Inflammatory macrophage (primary cell): ENCODE data around the gene OGFR.

Experiments used
- DNase-seq, 2 donors: peaks; one replicate each; pipeline ENCODE4 v3.0.0-alpha.2; 2020 to 2022

OGFR gene

DNA sequence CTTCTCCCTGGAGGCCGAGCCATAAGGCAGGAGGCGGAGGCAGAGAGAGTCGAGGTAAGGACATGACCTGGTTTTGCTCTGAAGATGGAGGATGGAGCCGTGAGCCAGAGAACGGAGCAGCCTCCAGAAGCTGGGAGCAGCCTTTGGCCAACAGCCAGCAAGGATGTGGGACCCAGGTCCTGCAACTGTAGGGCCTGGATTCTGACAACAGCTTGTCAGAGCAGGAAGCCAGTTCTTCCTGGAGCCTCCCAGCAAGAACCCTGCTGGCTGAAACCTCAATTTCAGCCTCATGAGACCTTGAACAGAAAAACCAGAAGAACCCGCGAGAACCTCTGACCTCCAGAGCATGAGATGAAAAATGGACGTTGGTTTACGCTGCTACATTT, 21.7 kb upstream of the OGFR start:
- no peak for DNase-seq

DNA sequence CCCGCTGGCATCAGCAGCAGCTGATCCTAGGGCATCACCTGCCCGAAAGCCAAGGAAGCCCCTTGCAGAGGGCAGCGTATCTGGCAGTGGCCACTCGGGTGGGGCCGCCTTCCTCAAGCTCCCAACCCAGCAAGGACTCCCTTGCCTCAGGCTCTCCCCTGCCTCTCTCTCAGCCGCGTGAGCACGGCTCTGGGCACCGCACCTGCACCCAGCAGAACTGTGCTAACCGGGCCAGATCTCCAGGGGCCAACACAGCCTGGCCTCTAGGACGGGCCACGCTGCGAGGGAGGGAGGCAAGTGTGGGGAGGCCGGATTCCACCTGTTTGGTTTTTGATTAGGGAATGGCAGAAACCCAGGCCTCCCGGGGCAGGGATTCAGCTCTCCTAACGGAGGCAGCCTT, 20.1 kb upstream of the OGFR start:
- no peak for DNase-seq

GRCh38 chr20:62785393-62785792, 19.2 kb upstream of the OGFR start:
- no peak for DNase-seq

- no peak for DNase-seq
These were observed 18.5 kb upstream of the OGFR start for GRCh38 chr20:62786157-62786556.

DNA sequence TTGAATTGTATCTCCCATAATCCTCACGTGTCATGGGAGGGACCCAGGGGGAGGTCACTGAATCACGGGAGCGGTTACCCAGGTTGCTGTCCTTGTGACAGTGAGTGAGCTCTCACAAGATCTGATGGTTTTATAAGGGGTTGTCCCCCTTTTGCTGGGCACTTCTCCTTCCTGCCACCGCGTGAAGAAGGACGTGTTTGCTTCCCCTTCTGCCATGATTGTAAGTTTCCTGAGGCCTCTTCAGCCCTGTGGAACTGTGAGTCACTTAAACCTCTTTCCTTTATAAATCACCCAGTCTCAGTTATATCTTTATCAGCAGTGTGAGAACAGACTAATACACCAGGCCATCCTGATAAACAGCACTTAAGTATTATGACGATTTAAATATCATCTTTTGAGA, 17.3 kb upstream of the OGFR start:
- DNase-seq = peak; percentile 63 to 66

DNA sequence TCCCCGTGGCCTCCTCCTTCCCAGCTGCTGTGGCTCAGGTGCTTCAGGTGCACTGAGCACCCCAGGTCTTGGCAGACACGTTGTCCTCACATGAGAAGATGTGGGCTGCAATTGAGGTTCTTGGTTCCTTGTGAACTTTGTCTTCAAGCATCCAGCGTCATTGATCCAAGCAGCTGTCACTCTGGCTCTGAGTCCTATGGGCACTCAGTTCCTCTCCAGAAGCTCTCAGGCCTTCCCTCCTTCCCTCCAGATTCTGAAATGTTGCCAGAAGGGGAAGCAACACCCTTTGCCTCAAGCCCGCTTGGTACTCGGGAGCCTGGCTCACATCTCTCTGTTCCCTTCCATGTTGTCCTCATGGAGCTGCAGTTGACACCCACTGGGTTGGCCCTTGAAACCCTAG, 16.8 kb upstream of the OGFR start:
- peak in 1 of 2 donors; percentile 69 for DNase-seq

DNA sequence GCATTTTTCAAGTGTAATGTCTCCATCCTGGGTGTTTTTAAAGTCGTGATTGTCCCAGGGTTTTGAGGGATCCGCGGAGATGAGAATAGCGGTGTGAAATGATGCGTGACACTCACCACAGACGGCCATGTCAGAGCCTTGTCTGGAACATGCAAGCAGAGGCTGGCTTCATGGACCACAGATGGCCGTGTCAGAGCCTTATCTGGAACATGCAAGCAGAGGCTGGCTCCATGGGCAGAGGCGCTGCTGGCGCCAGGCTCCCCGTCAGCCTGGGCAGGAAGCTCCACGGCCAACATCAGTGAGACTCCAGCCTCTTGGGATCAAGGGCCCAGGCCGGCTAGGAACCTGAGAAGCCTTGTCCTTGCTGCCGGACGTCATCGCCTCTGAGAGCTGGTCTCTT, 16.0 kb upstream of the OGFR start:
- DNase-seq = no peak

DNA sequence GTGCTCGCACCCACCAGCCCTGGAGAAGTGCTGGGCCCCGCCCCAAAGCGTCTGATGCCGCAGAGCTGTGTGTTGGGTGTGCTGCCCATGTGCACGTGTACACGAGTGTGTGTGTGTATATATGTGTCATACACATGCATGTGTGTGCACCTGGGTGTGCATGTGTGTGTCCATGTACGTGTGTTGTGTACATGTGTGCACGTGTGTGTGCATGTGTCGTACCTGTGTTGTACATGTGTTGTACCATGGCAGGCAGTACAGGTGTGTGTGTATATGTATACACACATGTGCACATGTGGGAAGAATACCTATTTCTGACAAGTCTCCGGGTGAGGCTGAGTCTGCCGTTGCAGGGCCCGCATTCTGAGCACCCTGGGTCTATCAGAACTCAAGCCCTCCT, 14.6 kb upstream of the OGFR start:
- no peak for DNase-seq

GRCh38 chr20:62791301-62792181, 13.1 kb upstream of the OGFR start:
- peak; percentile 90 for DNase-seq

DNA sequence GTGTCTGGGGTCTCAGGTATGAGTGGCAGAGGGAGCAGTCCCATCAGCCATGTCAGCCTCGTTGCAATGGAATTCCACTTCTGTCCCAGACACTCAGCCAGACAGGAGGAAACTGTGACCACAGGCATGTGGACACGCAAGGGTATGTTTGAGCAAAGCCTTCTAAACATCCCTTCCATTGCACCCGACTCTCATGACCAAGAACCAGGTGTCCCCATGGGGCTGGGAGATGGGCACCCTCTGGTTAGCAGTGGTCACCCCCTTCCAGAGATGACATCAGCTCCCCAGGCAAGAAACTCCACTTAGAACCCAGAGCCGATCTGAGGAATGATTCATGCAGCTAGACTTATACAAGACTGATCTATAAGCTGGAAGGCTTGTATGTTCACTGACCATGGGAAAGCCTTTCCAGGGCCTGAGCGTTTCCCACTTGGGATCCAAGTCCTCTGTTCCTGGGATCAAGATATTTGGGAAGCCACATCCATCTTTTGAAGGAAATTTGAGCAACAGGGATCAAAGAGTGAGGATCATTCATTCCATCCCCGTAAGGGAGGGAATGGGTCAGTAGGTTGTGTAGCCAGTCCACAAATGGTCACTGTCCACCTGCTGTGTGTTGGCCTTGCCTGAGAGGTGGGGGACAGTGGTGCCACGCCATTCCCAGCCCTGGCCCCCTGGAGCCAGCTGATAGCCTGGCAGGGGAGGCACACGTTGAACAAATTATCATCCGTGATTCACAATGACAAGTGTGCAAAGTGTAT, 12.3 kb upstream of the OGFR start:
- no peak for DNase-seq

GRCh38 chr20:62792940-62793756, 11.5 kb upstream of the OGFR start:
- no peak for DNase-seq

DNA sequence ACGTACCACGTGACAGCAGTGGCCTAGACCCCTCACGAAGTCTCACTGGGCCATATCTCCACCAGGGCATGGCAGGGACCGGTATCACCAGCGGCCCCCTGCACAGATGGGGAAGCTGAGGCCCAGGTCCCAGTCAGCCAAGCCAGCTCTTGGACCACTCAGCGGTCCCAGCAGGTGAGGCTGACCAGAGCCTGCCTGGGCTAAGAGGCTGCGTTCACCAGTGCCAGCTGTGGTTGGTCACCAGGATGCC, 11.0 kb upstream of the OGFR start:
- no peak for DNase-seq

DNA sequence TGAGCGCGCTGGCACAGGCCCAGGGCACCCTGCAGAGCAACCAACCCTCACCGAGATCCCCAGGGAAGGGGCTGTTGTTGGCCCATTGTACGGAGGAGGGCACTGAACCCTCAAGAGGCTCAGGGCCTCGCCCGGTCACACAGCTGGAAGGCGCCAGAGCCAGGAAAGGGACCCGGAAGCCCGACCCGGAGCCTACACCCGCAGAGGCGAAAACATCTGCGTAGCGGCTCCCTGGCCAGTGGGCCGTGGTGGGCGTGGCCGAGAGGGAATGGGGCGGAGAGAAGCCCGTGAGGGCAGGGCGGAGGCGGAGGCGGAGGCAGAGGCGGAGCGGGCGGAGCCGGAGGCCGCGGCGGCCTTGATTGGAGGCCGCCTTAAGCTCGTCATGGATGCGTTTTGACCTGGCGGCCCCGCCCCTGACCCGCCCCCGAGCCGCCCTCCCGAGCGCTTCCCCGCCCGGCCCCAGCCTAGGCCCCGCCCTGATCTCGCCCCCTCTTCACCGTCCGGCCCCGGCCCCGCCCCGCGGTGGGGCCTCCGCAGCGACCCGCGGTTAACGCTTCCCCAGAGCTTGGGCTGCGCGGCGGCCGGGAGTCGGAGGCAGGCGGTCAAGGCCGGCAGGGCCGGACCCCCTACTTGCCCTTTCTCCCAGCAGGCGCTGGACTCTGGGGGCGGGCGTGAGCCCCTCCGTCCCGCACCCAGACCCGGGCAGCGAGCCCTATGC, 10.5 kb upstream of the OGFR start:
- peak; percentile 97 to 98 for DNase-seq

DNA sequence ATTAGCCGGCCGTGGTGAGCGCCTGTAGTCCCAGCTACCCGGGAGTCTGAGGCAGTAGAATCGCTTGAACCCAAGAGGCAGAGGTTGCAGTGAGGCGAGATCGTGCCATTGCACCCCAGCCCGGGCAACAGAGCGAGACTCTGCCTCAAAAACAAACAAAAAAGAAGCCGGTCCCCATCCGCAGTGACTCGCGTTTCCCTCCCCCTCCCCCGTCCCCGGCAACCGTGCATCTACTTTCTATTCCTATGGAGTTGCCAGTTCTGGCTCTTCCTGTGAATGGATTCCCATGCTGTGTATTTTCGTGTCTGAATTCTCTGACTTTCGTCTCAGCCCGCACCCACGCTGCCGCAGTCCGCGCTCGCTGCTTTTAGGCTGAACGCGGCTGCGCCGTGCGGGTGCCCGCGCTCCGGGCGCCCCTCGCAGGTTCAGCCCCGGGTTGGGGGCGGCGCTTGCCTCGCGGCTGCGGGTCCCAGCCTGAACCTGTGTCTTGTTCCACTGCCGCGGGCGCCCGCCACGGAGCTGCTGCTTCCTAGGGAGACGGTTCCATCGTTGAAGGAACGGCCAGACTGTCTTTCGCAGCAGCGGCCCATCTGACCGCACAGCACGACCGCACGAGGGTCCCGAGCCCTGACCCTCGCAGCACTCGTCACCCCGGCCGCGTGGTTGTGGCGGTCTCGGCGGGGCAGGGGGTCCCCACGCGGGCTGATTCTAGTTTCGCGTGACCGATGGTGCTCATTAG, 9.4 kb upstream of the OGFR start:
- peak; percentile 24 to 51 for DNase-seq

DNA sequence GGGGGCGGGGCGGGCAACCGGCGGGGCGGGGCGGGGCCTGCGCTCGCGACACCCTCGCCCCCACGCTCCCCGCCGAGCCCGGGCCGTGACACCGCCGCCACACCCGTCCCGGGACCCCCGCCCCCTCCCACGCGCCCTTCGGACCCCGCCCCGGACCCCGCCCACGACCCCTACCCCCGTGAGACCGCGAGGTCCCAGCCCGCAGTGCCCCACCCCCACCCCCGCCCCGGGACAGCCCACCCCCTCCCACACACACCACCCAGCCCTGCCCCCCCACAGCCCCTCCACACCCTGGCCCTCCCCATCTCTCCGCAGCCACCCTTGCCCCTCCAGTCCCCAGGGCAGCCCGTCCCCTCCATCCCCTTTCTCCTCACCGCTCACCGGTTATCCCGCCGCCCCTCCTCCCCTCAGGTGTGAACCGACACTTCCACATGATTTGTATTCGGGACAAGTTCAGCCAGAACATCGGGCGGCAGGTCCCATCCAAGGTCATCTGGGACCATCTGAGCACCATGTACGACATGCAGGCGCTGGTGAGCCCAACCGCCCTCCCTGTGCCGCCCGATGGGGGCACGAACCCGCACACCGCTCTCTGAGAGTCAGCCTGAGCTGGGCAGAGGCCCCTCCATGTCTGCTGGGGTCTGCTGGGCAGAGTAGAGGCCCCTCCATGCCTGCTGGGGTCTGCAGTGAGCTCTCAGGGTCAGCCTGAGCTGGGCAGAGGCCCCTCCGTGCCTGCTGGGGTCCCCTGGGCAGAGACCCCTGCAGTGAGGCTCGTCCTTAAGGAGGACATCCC, 7.7 kb upstream of the OGFR start:
- DNase-seq = no peak

- peak; percentile 47 to 48 for DNase-seq
These were observed 6.7 kb upstream of the OGFR start for GRCh38 chr20:62797671-62798532.

GRCh38 chr20:62799036-62799435, 5.6 kb upstream of the OGFR start:
- no peak for DNase-seq

GRCh38 chr20:62799459-62799858, 5.2 kb upstream of the OGFR start:
- DNase-seq = no peak

DNA sequence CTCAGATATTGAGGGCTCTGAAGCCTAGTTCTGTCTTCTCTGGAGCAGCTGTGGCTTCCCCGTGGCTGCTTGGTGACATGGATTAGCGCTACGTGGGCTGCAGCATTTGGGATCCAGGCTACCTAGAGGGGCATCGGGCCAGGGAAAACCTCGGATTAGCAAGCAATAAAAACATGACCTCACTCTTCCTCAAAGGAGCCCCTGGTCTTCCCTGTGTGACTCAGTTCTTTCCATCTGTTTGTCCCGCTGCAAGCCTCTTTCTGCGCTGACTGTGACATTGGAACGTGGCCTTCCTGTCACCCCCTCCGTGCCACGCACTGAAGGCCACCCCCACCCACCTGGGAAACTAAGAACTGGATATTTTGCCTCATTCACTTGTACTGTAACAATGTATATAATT, 4.8 kb upstream of the OGFR start:
- no peak for DNase-seq
